Measurements from ENCODE around the gene COMTD1.

Gene COMTD1

GRCh38 chr10:75235375-75236177 lies at the start of gene COMTD1:
Gene COMTD1, minus strand, starts transcription at chr10:75235957. Its CDS starts 29 bp downstream, at chr10:75235928.
- H3K4me3 ChIP-seq (replicated peaks in 1 of 2; ENCODE audit: low read depth in 2 of 2, low read length in 2 of 2), result peak within 1 kb of the TSS; percentile 66 to 68
- TF ChIP-seq CTCF (IDR thresholded peaks at IDR 0.05; ENCODE audit: low read depth, low read length), result peak; percentile 100
- DNase-seq (ENCODE audit: low read depth in 2 of 2), result peak; percentile 88 to 92

- peak; percentile 21 to 66 for DNase-seq (ENCODE audit: low read depth in 2 of 2)
Observed at GRCh38 chr10:75283671-75284470, 48.1 kb upstream of the COMTD1 start.

GRCh38 chr10:75283078-75283670 lies 47.4 kb upstream of the COMTD1 start:
- no peak for TF ChIP-seq CTCF (IDR thresholded peaks at IDR 0.05; ENCODE audit: low read depth, low read length)
- DNase-seq (ENCODE audit: low read depth in 2 of 2), result no peak
- H3K4me3 ChIP-seq (replicated peaks in 1 of 2; ENCODE audit: low read depth in 2 of 2, low read length in 2 of 2), result no peak overlapping the region

More at GRCh38 chr10:75283671-75284470, 48.1 kb upstream of the COMTD1 start:
- TF ChIP-seq CTCF (IDR thresholded peaks at IDR 0.05; ENCODE audit: low read depth, low read length), result no peak
- no peak overlapping the region for H3K4me3 ChIP-seq (replicated peaks in 1 of 2; ENCODE audit: low read depth in 2 of 2, low read length in 2 of 2)

GRCh38 chr10:75281974-75282373 lies 46.2 kb upstream of the COMTD1 start:
- H3K4me3 ChIP-seq (replicated peaks in 1 of 2; ENCODE audit: low read depth in 2 of 2, low read length in 2 of 2), result no peak overlapping the region
- no peak for DNase-seq (ENCODE audit: low read depth in 2 of 2)
- TF ChIP-seq CTCF (IDR thresholded peaks at IDR 0.05; ENCODE audit: low read depth, low read length), result no peak

- no peak overlapping the region for H3K4me3 ChIP-seq (replicated peaks in 1 of 2; ENCODE audit: low read depth in 2 of 2, low read length in 2 of 2)
- TF ChIP-seq CTCF (IDR thresholded peaks at IDR 0.05; ENCODE audit: low read depth, low read length), result no peak
- peak in 1 of 2 donors; percentile 28 for DNase-seq (ENCODE audit: low read depth in 2 of 2)
Observed at GRCh38 chr10:75280236-75280635, 44.5 kb upstream of the COMTD1 start.

GRCh38 chr10:75276069-75276872 lies 40.5 kb upstream of the COMTD1 start:
- no peak for TF ChIP-seq CTCF (IDR thresholded peaks at IDR 0.05; ENCODE audit: low read depth, low read length)
- no peak for DNase-seq (ENCODE audit: low read depth in 2 of 2)
- no peak overlapping the region for H3K4me3 ChIP-seq (replicated peaks in 1 of 2; ENCODE audit: low read depth in 2 of 2, low read length in 2 of 2)
